Panc1 (cell line): ENCODE data around the gene ADAMTS15. TPM values are rescaled to one million over a fixed set of nuclear protein-coding genes. Genes with fewer than 3 reads are reported as not detected.
A peak's percentile ranks its signal among the peaks of the same experiment; 100 is the strongest.

Experiments used
- ATAC-seq: fragments of 200-7000 bp; cut with Tn5 transposase; 2 replicates; pipeline ENCODE4 v1.9.1; 2020; ENCODE audit warnings: mild to moderate bottlenecking, moderate library complexity
- BruUV-seq: library from RNA; stranded (reverse); fragments of 400-500 nt; replicated peaks from 2 replicates; lab custom pipeline; 2021; lab: Mats Ljungman, UMichigan
- CTCF ChIA-PET: fragments of 300-600 bp; sonication (Branson Sonifier 250); formaldehyde crosslinking; loops from one replicate; lab custom pipeline; 2022; ENCODE audit warnings: antibody characterized with exemption; lab: Charles Lee
- POLR2A ChIA-PET: fragments of 300-600 bp; sonication (Branson Sonifier 250); formaldehyde crosslinking; loops from one replicate; lab custom pipeline; 2022; ENCODE audit warnings: antibody characterized with exemption; lab: Charles Lee
- DNase-seq: peaks from one replicate; pipeline ENCODE4 v3.0.0-alpha.2; 2010; ENCODE audit warnings: low read depth, low spot score
- H3K27ac ChIP-seq: 2 replicates; pipeline ENCODE4 v1.5.1; 2011; ENCODE audit warnings: mild to moderate bottlenecking, low read length, inconsistent platforms
- H3K27me3 ChIP-seq: fragments of 200-500 bp; sonication (Bioruptor generic); 2 replicates; pipeline ENCODE4 v1.6.0; 2014; ENCODE audit warnings: low read length, inconsistent platforms; ENCODE audit not compliant: control insufficient read depth, insufficient read depth
- H3K36me3 ChIP-seq: fragments of 200-500 bp; sonication (Bioruptor generic); 2 replicates; pipeline ENCODE4 v1.5.1; 2014; ENCODE audit warnings: inconsistent platforms, mild to moderate bottlenecking, low read length, moderate library complexity; ENCODE audit not compliant: control insufficient read depth, insufficient read depth
- H3K4me1 ChIP-seq: 2 replicates; pipeline ENCODE4 v1.5.1; 2011; ENCODE audit warnings: inconsistent platforms, mild to moderate bottlenecking, low read length, moderate library complexity; ENCODE audit not compliant: control insufficient read depth, insufficient read depth
- H3K4me3 ChIP-seq, 2 experiments: 2 replicates each; pipeline ENCODE4 v1.5.1; 2011 to 2012; ENCODE audit warnings: low read depth in 2 of 2, low read length in 2 of 2, mild to moderate bottlenecking in 2 of 2, inconsistent platforms in 1 of 2, moderate library complexity in 1 of 2
- H3K9me3 ChIP-seq: fragments of 200-500 bp; sonication (Bioruptor generic); 2 replicates; pipeline ENCODE4 v1.5.1; 2014; ENCODE audit warnings: low read depth, mild to moderate bottlenecking, inconsistent platforms, low read length, moderate library complexity; ENCODE audit not compliant: control insufficient read depth, insufficient read depth
- CTCF ChIP-seq: fragments of 450-650 bp; IDR thresholded peaks from 2 replicates; pipeline ENCODE4 v1.5.1; 2017; ENCODE audit warnings: mild to moderate bottlenecking
- POLR2AphosphoS5 ChIP-seq: IDR thresholded peaks from 2 replicates; pipeline ENCODE4 v1.6.1; 2012; ENCODE audit warnings: mild to moderate bottlenecking, low read depth, low read length, moderate library complexity
- REST ChIP-seq, 2 experiments: IDR thresholded peaks; 2 replicates each; pipeline ENCODE4 v1.6.1; 2011 to 2012; ENCODE audit warnings: low read depth in 2 of 2, control low read depth in 1 of 2, low read length in 1 of 2, mild to moderate bottlenecking in 1 of 2, moderate library complexity in 1 of 2; ENCODE audit not compliant: insufficient read depth in 1 of 2
- SIN3A ChIP-seq: IDR thresholded peaks from 2 replicates; pipeline ENCODE4 v1.6.1; 2012; ENCODE audit warnings: low read depth, mild to moderate bottlenecking, low read length, moderate library complexity, borderline replicate concordance; ENCODE audit not compliant: insufficient read depth
- TCF7L2 ChIP-seq: IDR thresholded peaks from 2 replicates; pipeline ENCODE4 v1.6.1; 2011; ENCODE audit warnings: mild to moderate bottlenecking, low read depth, low read length, inconsistent platforms
- in situ Hi-C: cut with HindIII; loops from 2 replicates; pipeline ENCODE4 v1.10.0; 2016; ENCODE audit warnings: low sequenced_read_pairs, low pct_unique_long_range_greater_than_20kb
- intact Hi-C: fragments of 100-400 bp; cut with micrococcal nuclease; formaldehyde crosslinking; loops from one replicate; pipeline ENCODE4 v1.10.0; 2022; ENCODE audit not compliant: unreplicated experiment
- total RNA-seq: library from RNA; stranded (reverse); gene quantifications from one replicate; pipeline ENCODE4 v1.2.1, GENCODE V29; 2021; ENCODE audit not compliant: unreplicated experiment

ADAMTS15 gene
- total RNA-seq, 1 experiment from 2014 or later = 39.9 TPM

- BruUV-seq = no TSS peak
- H3K4me1 ChIP-seq = peaks cover 13% of the 10 kb centered on the region
- ChIA-PET CTCF (no interaction called here), POLR2A (interaction anchor here (0.7 kb wide), 1 partner anchor 306 kb away, joined by 4 read pairs; no protein-coding TSS in a partner anchor)
- DNase-seq (no peak), ATAC-seq (no peak)
- H3K4me3 ChIP-seq = no peak overlapping the region
- TF ChIP-seq CTCF (no peak), TCF7L2 (no peak), POLR2AphosphoS5 (no peak), REST (IDR thresholded peaks at IDR 0.05; ENCODE audit: insufficient read depth in 1 of 2, low read depth in 2 of 2, low read length in 1 of 2) (no peak), SIN3A (no peak)
- in situ Hi-C loops (no loop called here), intact Hi-C loops (no loop called here)
- no peaks in the 10 kb centered on the region for H3K9me3 ChIP-seq
- peak overlapping the region; percentile 10; the same call in 1 of the 2 replicates for H3K27ac ChIP-seq
- no peaks in the 10 kb centered on the region for H3K36me3 ChIP-seq
- no peaks in the 10 kb centered on the region for H3K27me3 ChIP-seq
Measured at GRCh38 chr11:130439160-130439519, 9.3 kb upstream of the ADAMTS15 start.

- no peak for DNase-seq
- no peak for TF ChIP-seq CTCF
- no peak for TF ChIP-seq POLR2AphosphoS5
- TF ChIP-seq SIN3A = no peak
- no peak for TF ChIP-seq REST (IDR thresholded peaks at IDR 0.05; ENCODE audit: insufficient read depth in 1 of 2, low read depth in 2 of 2, low read length in 1 of 2)
- no peak for TF ChIP-seq TCF7L2
- no peak overlapping the region for H3K27ac ChIP-seq
- H3K4me3 ChIP-seq = no peak overlapping the region
- ChIA-PET CTCF (no interaction called here), POLR2A (no interaction called here)
- intact Hi-C loops = no loop called here
- H3K36me3 ChIP-seq = no peaks in the 10 kb centered on the region
- in situ Hi-C loops = no loop called here
- peaks cover 13% of the 10 kb centered on the region for H3K4me1 ChIP-seq
- no peaks in the 10 kb centered on the region for H3K27me3 ChIP-seq
- BruUV-seq = no TSS peak
- no peak for ATAC-seq
- H3K9me3 ChIP-seq = no peaks in the 10 kb centered on the region
Measured at GRCh38 chr11:130439876-130440275, 8.6 kb upstream of the ADAMTS15 start.
